Posterior vena cava (tissue), 2 donors: Measurements from ENCODE around the gene LRP1B. TPM values are rescaled to one million over a fixed set of nuclear protein-coding genes. Genes with fewer than 3 reads are reported as not detected.

Source experiments
- DNase-seq: peaks from one replicate; pipeline ENCODE4 v3.0.0-alpha.2; 2020; ENCODE audit warnings: low spot score
- intact Hi-C, 2 donors: fragments of 100-400 bp; cut with DNase I; formaldehyde crosslinking; loops; one replicate each; pipeline versions ENCODE4 v1.14.1 to v1.14.2; 2022 to 2023
- total RNA-seq, 2 donors: library from RNA; stranded (reverse); fragmentation: NEBNext Ultra II Directional; extraction: Animal tissue kit (Norgen Biotek cat#: 25700); gene quantifications; one replicate each; pipeline ENCODE4 v1.2.1, GENCODE V29; 2021
- donor health status: DM: yes; HTN: yes; CAD: no.
- donor health status: DM: yes; HTN: yes; CAD: no.

The LRP1B gene
- total RNA-seq, 2 donors from 2014 or later = 0.46 to 0.48 TPM

GRCh38 chr2:141323571-141323970 lies 807.2 kb downstream of the LRP1B start:
- intact Hi-C loops = no loop called here
- DNase-seq = no peak

GRCh38 chr2:141317986-141318385 lies 812.8 kb downstream of the LRP1B start:
- DNase-seq = no peak
- intact Hi-C loops = no loop called here

GRCh38 chr2:141316606-141317005 lies 814.2 kb downstream of the LRP1B start:
- intact Hi-C loops = no loop called here
- DNase-seq = no peak

GRCh38 chr2:141316103-141316502 lies 814.7 kb downstream of the LRP1B start:
- intact Hi-C loops = no loop called here
- DNase-seq = no peak

GRCh38 chr2:141313972-141314371 lies 816.8 kb downstream of the LRP1B start:
- no peak for DNase-seq
- intact Hi-C loops = no loop called here

GRCh38 chr2:141311430-141311829 lies 819.4 kb downstream of the LRP1B start:
- DNase-seq = no peak
- intact Hi-C loops = no loop called here

GRCh38 chr2:141306368-141306767 lies 824.4 kb downstream of the LRP1B start:
- intact Hi-C loops = no loop called here
- DNase-seq = no peak

GRCh38 chr2:141301551-141301950 lies 829.3 kb downstream of the LRP1B start:
- no peak for DNase-seq
- intact Hi-C loops = no loop called here

- intact Hi-C loops = no loop called here
These were observed 850.8 kb downstream of the LRP1B start for GRCh38 chr2:141280037-141280436.

GRCh38 chr2:141271346-141271745 lies 859.5 kb downstream of the LRP1B start:
- DNase-seq = no peak
- intact Hi-C loops = no loop called here

More at GRCh38 chr2:141280037-141280436, 850.8 kb downstream of the LRP1B start:
- DNase-seq = no peak

- intact Hi-C loops = no loop called here
- peak; percentile 77 for DNase-seq
These were observed 866.0 kb downstream of the LRP1B start for GRCh38 chr2:141264848-141265247.

- DNase-seq = no peak
- intact Hi-C loops = no loop called here
These were observed 869.9 kb downstream of the LRP1B start for GRCh38 chr2:141260911-141261310.

- DNase-seq = no peak
- intact Hi-C loops = no loop called here
These were observed 871.1 kb downstream of the LRP1B start for GRCh38 chr2:141259683-141260082.

GRCh38 chr2:141242008-141242407 lies 888.8 kb downstream of the LRP1B start:
- intact Hi-C loops = no loop called here
- DNase-seq = no peak

GRCh38 chr2:141226560-141226959 lies 904.3 kb downstream of the LRP1B start:
- DNase-seq = no peak
- intact Hi-C loops = no loop called here

GRCh38 chr2:141207036-141207385 lies 923.8 kb downstream of the LRP1B start:
- intact Hi-C loops = no loop called here
- DNase-seq = no peak

GRCh38 chr2:141201016-141201565 lies 929.7 kb downstream of the LRP1B start:
- DNase-seq = no peak
- intact Hi-C loops = no loop called here

- intact Hi-C loops = no loop called here
- no peak for DNase-seq
These were observed 930.6 kb downstream of the LRP1B start for GRCh38 chr2:141200191-141200590.

GRCh38 chr2:141199711-141200110 lies 931.1 kb downstream of the LRP1B start:
- no peak for DNase-seq
- intact Hi-C loops = no loop called here

GRCh38 chr2:141195087-141195486 lies 935.7 kb downstream of the LRP1B start:
- intact Hi-C loops = no loop called here
- DNase-seq = no peak

- no peak for DNase-seq
- intact Hi-C loops = no loop called here
These were observed 943.8 kb downstream of the LRP1B start for GRCh38 chr2:141187075-141187439.

- no peak for DNase-seq
- intact Hi-C loops = no loop called here
These were observed 944.3 kb downstream of the LRP1B start for GRCh38 chr2:141186413-141187074.
